ENCODE results near the gene CHD1L.
"Not testable (repeated sequence)": the region's sequence is repeated elsewhere in the genome, so short reads cannot be mapped to it uniquely, and the experiment has no call there.

CHD1L gene

DNA sequence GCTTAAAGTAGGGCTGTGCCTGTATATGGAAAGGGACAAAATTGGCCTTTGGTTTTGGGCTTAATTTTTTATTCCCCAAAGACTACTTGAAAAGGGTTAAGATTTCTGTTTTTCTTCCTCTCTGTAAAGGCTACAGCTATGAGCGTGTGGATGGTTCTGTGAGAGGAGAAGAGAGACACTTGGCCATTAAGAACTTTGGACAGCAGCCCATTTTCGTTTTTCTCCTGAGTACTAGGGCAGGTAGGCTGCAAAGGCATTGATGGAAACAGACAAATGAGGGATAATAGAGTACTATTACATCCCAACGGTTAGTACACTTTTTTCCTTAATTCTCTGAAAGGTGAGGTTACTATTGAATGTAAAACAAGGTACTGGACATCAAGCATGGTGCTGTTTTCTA lies 29.6 kb downstream of the CHD1L start:
- DNase-seq: no peak

DNA sequence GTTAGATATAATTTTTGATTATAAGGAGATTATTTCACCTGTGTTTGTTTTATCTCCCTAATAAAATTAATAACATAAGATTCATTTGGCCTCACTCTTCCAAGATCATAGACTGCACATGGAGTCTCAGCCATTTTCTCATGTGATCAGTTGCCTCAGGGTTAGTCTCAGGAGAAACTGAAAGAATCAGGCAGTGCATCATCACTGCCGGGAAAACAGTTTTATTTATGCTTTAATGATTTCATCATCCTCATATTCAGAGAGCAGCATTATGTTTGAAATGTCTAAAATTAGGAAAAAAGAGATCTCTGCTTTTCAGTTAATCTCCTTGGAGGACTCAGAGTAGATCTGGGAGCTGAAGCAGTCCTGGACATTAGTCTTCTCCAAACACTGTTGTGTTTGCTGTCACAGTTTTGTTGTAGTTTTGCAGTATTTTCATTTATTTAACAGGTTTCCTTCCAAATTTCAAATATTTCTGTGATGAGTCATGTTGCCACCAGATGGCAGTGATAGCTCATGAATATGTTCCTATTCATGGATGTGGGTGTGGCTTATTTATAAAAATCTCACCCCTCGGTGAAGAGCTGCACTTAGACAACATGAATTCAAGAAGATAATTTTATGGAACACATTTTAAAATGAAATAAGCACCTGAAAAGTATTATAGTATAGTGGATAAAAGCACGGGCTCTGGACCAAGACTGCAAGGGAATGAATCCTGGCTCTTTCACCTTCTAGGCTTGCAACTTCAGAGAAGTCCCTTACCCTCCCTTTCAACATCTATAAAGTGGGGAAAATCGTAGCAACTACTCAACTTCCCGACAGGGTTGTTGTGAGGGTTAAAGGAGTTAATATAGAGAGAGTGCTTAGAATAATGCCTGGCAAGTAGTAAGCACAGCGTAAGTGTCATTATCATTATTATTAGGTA lies 31.2 kb downstream of the CHD1L start:
- DNase-seq: no peak

DNA sequence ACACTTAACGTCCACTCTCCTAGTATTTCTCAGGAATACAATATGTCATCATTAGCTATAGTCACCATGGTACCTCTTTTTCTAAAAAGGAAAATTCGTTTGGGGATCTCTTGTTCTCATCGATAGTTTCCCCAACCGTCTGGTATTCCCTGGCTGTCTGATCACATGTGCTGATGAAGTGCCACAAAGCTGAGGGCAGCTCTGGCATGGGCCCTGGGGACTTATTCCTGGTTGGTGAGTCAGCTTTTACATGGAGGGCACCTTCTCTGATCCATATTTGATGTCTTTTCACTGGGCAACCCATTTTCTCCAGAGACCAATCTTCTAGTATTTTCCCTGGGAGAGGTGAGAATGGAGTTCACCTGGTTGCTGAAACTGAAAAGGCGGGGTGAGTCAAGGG lies 39.5 kb downstream of the CHD1L start:
- DNase-seq: no peak

DNA sequence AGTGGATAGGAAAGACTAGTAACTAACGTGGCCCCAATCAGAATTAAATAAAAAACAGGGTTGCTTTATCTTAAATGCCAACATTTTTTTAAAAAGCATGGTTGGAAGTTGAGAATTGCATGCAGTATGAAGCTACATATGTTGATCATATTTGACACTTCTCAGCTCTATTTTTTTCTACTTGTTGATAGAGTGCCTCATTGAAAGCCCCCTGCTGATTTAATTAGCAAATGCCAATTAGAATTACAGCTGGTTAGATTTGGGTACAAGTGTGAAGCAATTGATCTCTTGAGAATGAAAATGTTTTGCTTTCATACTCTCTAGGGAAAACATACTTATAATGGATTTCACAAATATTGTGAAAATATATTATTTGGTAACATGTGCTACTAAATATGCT lies 40.5 kb downstream of the CHD1L start:
- no peak for DNase-seq

DNA sequence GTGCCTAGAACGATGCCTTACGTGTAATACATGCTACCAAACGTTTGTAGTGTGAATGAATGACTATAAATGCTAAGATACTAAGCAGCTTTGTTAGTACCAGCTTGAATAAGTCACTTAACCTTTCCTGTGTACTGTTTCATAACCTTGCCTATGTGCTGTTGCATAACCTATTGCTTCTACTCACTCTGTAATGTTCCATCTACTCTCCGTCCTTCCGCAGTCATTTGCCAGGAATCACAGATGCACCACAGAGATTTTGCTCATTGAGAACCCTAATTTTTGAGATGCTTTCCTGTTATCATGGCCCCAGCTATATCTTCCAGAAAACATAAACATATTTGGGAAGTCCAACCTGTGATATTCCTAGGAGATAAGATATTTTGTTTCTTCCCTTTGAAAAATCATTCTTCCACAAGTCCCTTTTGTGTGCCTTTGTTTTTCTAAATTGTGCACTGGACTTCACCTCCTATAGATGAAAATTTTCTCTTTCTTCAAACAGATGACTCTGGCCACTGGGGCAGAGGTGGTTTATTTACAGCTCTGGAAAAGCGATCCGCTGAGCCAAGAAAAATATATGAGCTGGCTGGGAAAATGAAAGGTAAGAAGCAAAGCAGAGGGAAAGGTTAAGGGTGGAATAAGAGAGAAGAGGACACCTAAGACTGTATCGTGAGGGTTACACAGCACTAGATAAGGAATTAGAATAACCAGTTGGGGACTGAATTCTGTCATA lies 44.8 kb downstream of the CHD1L start:
- no peak for DNase-seq

DNA sequence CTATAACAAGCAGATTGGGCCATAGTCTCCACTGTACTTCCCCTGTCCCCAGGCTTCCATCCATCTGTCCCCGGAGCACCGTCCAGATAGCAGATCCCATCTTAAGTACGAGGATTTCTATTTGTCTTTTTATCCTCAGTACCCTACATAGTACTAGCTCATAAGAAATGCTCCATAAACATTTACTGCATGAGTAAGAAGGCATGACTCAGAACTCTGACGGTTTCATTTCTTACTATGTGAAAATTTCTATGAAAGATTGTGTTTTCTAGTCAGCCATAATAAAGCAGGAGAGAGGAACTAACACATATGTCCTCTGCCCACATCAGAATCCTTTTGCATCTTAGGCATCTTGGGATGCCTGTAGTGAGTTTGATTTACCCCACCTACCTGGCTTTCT lies 49.5 kb downstream of the CHD1L start:
- DNase-seq: no peak

DNA sequence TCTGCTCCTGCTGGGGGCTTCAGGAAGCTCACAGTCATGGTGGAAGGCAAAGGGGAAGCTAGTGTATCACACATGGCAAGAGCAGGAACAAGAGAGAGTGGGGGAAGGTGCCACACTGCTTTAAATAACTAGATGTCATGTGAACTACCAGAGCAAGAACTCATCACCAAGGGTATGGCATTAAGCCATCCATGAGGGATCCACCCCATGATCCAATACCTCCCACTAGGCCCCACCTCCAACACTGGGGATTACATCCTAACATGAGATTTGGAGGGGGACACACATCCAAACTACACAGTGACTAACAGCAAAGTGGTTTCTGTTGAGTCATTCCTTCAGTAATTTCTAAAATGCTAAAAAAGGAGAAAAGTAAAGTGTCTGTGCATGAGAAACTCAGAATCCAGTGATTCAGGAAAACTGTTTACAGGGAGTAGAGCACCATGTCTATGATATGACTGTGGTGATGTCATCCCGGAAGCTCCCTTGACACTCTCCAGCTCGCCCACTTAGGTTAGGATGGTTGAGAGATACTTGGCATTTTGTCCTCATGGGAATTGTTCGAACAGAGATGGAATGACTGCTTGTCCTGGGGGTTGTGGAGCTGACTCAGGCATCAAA lies 50.3 kb downstream of the CHD1L start:
- DNase-seq: peak; percentile 29

DNA sequence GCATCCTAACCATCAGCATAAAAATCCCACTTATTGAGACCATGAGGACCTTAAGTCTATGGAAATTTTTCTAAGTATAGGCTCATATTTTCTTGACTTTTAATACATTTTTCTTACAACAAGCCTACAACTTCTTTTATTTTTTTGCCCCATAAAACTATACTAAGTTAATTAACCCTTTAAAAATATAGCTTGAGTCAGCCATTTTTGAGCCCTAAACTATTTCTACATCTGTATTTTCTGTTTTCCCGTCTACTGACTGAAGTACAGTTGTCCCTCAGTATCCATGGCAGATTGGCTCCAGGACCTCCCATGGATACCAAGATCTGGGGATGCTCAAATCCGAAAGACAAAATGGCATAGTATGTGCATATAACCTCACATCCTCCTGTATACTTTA lies 55.0 kb downstream of the CHD1L start:
- no peak for DNase-seq

DNA sequence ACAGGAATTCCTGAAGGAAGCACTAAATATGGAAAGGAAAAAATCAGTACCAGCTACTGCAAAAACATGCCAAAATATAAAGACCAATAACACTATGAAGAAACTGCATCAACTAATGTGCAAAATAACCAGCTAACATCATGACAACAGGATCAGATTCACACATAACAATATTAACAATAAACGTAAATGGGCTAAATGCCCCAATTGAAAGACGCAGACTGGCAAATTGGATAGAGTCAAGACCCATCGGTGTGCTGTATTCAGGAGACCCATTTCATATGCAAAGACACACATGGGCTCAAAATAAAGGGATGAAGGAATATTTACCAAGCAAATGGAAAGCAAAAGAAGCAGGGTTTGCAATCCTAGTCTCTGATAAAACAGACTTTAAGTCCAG lies 63.3 kb downstream of the CHD1L start:
- not testable (repeated sequence) for DNase-seq

DNA sequence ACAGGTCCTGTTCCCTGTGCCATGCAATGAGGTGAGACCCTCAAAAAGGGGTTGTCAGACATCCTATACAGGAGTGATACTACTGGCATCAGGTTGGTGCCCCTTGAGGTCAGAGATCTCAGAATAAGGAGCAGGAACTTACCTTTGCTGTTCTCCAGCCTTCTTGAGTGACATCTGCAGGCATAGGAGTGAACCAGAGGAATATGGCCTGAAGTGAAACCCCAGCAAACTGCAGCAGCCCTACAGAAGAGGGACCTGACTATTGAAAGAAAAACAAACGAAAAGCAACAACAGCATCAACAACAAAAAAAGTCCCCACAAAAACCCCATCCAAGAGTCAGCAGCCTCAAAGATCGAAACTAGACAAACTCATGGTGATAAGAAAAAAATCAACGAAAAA lies 74.5 kb downstream of the CHD1L start:
- no peak for DNase-seq

DNA sequence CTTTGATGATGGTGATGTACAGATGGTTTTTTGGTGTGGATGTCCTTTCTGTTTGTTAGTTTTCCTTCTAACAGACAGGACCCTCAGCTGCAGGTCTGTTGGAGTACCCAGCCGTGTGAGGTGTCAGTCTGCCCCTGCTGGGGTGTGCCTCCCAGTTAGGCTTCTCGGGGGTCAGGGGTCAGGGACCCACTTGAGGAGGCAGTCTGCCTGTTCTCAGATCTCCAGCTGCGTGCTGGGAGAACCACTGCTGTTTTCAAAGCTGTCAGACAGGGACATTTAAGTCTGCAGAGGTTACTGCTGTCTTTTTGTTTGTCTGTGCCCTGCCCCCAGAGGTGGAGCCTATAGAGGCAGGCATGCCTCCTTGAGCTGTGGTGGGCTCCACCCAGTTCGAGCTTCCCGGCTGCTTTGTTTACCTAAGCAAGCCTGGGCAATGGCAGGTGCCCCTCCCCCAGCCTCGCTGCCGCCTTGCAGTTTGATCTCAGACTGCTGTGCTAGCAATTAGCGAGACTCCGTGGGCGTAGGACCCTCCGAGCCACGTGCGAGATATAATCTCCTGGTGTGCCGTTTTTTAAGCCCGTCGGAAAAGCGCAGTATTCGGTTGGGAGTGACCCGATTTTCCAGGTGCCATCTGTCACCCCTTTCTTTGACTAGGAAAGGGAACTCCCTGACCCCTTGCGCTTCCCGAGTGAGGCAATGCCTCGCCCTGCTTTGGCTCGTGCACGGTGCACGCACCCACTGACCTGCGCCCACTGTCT lies 84.6 kb downstream of the CHD1L start:
- DNase-seq: not testable (repeated sequence)

DNA sequence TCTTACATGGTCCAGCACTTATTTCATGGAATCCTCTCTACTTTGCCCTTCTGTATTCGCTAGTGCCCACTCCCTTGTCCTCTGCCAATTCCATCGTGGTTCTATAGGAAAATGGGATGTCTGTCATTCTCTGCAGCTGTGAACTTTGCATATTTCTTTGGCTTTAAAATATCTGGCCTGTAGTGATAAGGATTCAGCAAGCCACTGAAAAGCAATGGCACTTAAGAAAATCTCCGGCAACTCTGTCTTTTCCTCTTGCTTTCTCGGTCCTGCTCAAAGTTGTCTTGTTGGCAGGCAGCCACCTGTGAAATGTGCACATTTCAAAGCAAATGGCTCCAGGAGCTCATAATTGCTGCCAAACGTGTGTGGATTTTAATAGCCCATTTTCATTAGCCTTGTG lies 91.8 kb downstream of the CHD1L start:
- no peak for DNase-seq

DNA sequence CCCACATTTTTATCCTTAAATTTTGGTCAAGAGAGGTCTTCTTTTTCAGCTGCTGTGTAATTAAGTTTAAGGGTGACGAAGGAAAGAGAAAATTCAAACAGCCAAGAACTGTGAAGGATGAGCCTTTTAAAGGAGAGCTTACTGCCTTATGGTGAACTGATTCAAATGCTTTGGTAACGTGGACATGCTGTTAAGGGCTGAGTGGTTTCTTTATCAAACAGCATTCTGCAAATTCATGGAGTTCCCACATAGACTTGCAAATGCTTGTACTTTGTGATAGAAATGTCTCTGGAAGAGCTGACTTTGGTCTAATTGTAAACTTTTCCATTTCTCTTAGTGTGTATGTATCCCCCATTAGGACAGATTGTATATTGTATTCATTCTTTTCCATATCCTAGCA lies 93.8 kb downstream of the CHD1L start:
- no peak for DNase-seq

DNA sequence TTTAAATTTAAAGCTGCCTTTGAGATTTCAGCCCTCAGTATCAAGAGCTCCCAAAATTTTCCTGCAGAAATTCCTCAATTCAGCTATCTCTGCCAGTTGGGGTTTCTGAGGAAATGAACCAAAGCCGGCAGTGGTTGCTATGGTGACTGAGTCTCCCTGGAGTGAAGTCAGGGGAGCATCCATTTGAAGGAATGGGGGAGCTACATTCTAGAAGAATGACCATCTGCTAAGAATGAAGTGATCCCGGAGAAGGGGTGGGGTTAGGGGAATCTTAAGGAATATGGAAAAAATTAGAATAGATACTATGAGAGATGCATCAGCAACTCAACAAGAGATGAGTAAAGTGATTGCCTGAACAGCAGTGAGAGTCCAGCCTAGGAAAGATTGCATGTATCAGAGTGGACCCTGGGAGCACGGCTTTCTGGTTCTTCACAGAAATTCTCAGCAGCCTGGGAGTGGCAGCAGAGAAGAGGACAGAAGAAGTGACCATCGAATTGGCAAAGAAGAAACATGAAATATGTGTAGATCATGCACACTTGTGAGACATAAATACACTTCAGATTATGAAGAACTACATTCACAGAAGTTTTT lies 94.7 kb downstream of the CHD1L start:
- DNase-seq: no peak

DNA sequence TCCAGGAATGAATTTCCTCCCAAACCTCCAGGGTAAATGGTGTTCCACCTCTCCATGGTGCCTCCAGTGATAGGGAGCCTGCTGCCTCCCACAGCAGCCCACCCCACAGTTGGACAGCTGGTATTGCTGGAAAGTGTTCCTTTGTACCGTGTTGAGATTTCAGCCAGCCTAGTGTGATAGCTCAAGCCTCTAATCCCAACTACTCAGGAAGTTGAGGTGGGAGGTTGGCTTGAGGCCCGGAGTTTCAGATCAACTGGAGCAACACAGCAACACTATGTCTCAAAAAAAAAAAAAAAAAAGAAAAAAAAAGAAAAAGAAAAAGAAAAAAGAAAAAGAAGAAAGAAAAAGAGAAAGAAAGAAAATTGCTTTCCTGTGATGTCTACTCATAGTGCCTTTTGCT lies 96.1 kb downstream of the CHD1L start:
- no peak for DNase-seq

DNA sequence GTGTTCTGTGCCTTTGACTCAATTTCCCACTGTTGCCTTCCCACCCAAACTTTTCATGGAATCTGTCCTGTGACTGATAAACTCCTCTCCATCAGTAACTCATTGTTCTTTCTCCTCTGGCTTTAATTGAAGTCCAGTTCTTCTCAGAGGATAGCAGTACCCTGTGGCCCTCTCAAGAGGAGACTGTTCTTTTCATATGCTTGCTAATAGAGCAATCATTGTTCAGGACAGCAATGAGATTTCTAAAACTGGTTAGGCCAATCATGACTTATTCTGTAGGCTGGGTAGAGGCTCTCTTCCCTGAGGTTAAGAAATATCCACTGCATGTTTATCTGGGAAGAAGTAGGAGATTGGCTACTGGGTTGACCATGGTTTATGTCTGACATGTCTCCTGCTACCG lies 98.8 kb downstream of the CHD1L start:
- no peak for DNase-seq

All from GOT3 (cell line).